ENCODE results near the gene RBM26.

The RBM26 gene

GRCh38 chr13:79423801-79424642 is 18.0 kb upstream of the RBM26 start:
- DNase-seq, result no peak

- no peak for DNase-seq
These were observed 17.3 kb upstream of the RBM26 start for GRCh38 chr13:79423340-79423739.

DNA sequence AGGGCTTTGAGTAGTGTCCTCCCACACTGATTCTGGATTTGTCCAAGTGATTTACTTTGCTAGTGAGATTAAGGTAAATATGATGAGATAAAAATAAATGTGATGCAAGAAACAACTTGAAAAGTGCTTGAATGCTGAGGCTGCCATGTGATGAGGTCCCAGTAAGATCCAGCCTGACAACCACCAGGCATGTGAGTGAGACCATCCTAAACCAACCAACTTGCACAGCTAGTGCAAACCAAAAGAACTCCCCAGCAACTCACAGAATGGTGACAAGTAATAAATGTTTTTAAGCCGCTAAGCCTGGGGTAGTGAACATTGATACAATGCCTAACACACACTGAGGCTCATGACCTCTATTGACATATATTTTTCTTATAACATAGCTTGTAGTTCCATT is 13.3 kb upstream of the RBM26 start:
- DNase-seq, result no peak

DNA sequence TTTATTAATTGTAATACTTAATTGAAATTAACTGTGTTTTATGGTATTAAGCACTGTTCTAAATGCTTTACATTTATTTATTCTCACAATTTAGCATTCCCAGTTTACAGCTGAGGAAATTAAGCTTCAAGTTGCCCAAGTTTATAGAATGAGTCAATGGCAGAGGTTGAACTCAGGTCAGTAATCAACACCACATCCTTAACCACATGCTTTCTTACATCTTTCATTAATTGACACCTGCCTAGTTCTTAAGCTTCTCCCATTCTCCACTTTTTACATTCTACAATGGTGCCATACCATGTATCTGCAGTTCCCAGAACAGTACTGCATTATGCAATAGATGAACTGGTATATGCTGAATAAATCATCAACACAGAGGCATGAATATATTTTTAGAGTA is 11.7 kb upstream of the RBM26 start:
- DNase-seq, result no peak

DNA sequence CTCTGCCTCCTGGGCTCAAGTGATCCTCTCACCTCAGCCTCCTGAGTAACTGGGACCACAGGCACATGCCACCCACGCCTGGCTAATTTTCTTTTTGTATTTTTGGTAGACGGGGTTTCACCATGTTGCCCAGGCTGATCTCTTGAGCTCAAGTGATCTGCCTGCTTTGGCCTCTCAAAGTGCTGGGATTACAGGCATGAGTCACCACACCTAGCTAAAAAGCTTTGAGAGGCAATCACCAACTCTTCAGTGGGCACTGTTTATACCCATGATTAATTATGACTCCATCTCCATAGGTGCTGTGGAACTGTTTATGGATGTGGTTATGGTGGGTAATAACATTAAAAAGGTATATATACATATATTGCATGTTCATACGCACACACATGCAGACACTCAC is 7.5 kb upstream of the RBM26 start:
- DNase-seq, result no peak

- DNase-seq, result no peak
These were observed 3.8 kb upstream of the RBM26 start for GRCh38 chr13:79409828-79410227.

DNA sequence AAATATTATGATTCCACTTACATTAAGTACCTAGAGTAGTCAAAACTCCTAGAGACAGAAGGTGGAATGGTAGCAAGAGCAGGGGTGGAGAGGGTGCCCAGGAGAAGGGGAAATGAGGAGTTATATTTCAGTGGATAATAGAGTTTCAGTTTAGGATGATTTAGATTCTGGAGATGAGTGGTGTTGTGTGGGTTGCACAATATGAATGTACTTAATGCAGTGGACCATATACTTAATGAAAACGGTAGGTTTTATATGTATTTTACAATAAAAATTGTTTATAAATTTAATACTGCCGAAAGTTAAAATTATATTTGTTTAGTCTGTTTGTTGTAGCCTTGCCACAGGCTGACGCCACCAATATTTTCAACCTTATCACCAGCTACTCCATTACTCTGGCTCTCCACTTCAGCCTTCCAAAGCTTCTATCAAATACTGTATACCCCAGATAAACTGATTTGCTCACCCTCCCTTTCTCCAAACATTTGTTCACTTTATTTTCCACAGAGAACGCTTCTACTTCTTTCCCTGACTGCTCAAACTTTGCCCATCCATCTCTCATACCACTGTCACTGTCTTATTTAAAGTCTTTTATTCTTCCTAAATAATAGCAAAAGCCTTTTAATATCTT is 1.4 kb upstream of the RBM26 start:
- DNase-seq, result no peak

GRCh38 chr13:79406597-79406908 is 498 bp upstream of the RBM26 start:
- no peak for DNase-seq

- DNase-seq, result no peak
These were observed 589 bp downstream of the RBM26 start for GRCh38 chr13:79405501-79405830.

DNA sequence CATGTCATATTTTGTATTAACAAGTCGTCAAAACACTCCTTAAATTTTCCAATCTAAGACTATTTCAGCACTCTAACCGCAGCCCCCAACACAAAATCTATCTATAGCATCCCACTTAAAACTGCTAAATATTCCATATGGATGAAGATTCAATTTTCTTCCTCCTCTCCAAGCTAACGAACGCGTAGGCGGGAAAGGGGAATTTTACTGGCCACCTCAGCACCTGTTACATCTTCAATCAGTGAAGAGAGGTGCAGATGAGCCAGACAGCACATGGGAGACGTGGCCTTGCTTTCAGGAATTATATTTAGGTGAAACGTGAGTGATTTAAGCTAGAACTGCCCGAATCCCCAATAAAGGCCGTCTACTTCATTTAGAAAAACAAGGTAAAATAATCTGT is 1.1 kb downstream of the RBM26 start:
- DNase-seq, result no peak

DNA sequence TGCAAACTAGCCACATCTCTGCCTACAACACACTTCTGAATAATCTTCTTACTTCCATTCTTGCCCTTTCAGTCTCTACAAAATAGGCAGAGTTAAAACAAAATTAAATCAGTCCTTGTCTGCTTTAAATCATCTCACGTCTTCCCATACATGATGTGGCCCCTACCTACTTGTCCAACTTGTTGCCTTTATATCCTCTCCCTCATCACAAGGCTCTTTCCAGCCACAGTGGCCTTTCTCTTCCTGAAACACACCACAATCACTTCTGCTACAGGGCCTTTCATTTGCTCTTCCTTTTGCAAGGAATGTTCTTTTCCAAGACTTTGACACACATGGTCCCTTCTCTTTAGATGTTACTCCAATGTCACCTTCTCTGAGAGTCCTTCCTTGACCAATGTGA is 1.7 kb downstream of the RBM26 start:
- DNase-seq, result no peak

GRCh38 chr13:79403113-79403512 is 2.9 kb downstream of the RBM26 start:
- DNase-seq, result no peak

- no peak for DNase-seq
These were observed 3.4 kb downstream of the RBM26 start for GRCh38 chr13:79402679-79403078.

- DNase-seq, result no peak
These were observed 3.9 kb downstream of the RBM26 start for GRCh38 chr13:79402074-79402635.

DNA sequence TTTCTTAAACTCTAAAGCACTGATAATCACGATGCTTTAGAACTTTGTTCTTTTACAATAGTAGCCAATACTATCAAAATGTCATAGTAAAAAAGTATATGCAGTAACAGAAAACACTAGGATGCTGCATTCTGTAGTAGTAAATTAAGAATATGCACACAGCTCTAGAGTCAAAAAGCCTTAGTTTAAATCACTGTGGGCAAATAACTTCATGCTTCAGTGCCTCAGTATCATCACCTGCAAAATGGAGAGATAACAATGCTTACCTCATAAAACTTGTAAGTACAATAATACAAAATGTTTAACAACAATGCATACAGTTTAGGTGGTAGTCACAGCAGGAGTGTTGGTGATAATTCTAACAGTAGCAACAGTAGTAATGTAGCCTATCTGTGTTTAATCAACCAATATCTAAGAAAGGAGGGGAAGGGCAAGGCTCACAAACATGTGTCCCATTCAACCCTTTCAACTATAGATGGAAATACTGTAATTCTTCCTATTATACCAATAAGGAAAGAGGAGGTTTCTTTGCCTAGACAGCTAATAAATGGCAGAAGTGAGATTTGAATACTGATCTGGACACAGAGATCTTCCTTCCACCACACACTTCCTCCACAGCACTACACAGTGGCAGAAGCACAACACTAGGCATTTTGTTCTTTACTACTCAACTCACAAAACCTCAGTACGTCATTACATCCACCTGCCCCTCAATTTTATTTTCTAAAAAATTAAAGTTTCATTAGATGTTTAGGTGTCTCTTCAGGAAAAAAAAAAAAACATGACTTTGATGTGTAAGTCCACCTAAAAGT is 4.6 kb downstream of the RBM26 start:
- no peak for DNase-seq

- DNase-seq, result no peak
These were observed 7.1 kb downstream of the RBM26 start for GRCh38 chr13:79398915-79399314.

GRCh38 chr13:79398127-79398526 is 7.9 kb downstream of the RBM26 start:
- DNase-seq, result no peak

GRCh38 chr13:79395881-79396280 is 10.2 kb downstream of the RBM26 start:
- no peak for DNase-seq

GRCh38 chr13:79393564-79394249 is 12.3 kb downstream of the RBM26 start:
- DNase-seq, result no peak

DNA sequence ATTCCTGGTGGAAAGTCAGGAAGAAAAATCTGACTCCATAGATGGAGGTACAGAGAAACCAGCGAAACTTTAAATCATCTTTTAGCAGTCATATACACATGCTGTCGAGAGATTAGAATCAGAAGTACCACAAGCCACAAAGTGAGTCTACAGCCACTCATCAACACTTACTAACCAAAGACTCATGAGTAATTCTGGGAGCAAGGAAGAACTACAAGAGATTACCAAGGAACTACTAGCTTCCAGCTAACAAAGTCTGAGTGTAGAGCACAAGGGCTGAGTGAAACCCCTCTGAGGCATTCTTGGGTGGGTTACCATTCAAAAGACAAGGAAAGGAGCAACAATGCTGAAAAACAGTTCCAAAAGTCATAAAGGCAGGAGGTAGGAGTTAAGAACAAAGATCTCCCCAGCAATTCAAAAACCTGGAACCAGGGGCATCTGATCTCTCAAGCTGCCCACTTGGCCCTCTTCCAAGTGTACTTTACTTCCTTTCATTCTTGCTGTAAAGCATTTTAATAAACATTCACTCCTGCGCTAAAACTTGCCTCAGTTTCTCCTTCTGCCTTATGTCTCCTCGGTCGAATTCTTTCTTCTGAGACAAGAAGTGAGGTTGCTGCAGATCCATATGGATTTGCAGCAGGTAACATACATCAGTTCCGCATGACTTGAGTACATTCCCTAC is 13.0 kb downstream of the RBM26 start:
- no peak for DNase-seq

- DNase-seq, result no peak
These were observed 17.0 kb downstream of the RBM26 start for GRCh38 chr13:79389026-79389425.

DNA sequence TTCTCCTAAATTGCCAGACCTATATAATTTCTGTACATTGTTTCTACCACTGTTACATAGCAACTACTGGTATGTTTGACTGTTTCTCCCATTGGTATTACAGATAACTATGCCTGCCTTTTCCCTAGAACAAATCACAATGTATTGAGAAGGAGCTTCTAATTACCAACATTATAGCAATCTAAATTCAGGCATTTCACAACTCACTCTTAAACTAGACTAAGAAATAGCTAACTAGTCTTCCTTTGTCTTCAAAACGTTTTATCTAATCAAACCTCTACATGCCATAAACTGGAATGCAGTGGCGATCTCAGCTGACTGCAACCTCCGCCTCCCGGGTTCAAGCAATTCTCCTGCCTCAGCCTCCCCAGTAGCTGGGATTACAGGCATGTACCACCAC is 18.2 kb downstream of the RBM26 start:
- no peak for DNase-seq

Measured in NCI-H446 treated with DMSO at 0.1 percent for 48 hours (cell line).